ENCODE data around the gene PCNX3. TPM values are rescaled to one million over a fixed set of nuclear protein-coding genes. Genes with fewer than 3 reads are reported as not detected.

Gene PCNX3
- polyA plus RNA-seq, 2 donors: 15.0 to 16.1 TPM

- Histone ChIP-seq H3K4me1 (ENCODE audit: control insufficient read depth in 2 of 2, insufficient read depth in 2 of 2, low read length in 1 of 2) (peaks cover 0 to 3% of the 10 kb centered on the region in 2 donors), H3K4me3 (ENCODE audit: low read depth in 1 of 2, low read length in 2 of 2) (no peak overlapping the region), H3K27ac (ENCODE audit: low read depth in 2 of 2, low read length in 1 of 2) (no peak overlapping the region), H3K27me3 (ENCODE audit: control insufficient read depth in 1 of 2, insufficient read depth in 2 of 2, low read length in 2 of 2) (no peaks in the 10 kb centered on the region), H3K36me3 (ENCODE audit: control insufficient read depth in 2 of 2, insufficient read depth in 2 of 2, low read length in 1 of 2) (peaks cover 22 to 82% of the 10 kb centered on the region in 2 donors), H3K9me3 (ENCODE audit: control insufficient read depth in 2 of 2, insufficient read depth in 1 of 2, low read depth in 1 of 2, low read length in 1 of 2) (no peaks in the 10 kb centered on the region)
- 85 to 88% methylated on average over 30 of the region's 30 CpGs for WGBS, 2 donors
Observed at GRCh38 chr11:65624931-65625627, 9.5 kb downstream of the PCNX3 start.

- H3K4me3 ChIP-seq (ENCODE audit: low read depth in 1 of 2, low read length in 2 of 2): no peak overlapping the region
- WGBS, 2 donors: 67 to 71% methylated on average over 29 to 30 of the region's 30 CpGs
- H3K36me3 ChIP-seq (ENCODE audit: control insufficient read depth in 2 of 2, insufficient read depth in 2 of 2, low read length in 1 of 2): peaks cover 29 to 82% of the 10 kb centered on the region in 2 donors
- H3K9me3 ChIP-seq (ENCODE audit: control insufficient read depth in 2 of 2, insufficient read depth in 1 of 2, low read depth in 1 of 2, low read length in 1 of 2): no peaks in the 10 kb centered on the region
- H3K27me3 ChIP-seq (ENCODE audit: control insufficient read depth in 1 of 2, insufficient read depth in 2 of 2, low read length in 2 of 2): no peaks in the 10 kb centered on the region
- no peak overlapping the region for H3K27ac ChIP-seq (ENCODE audit: low read depth in 2 of 2, low read length in 1 of 2)
- peaks cover 0 to 3% of the 10 kb centered on the region in 2 donors for H3K4me1 ChIP-seq (ENCODE audit: control insufficient read depth in 2 of 2, insufficient read depth in 2 of 2, low read length in 1 of 2)
Observed at GRCh38 chr11:65625628-65626342, 10.2 kb downstream of the PCNX3 start.

GRCh38 chr11:65627202-65627601 lies 11.6 kb downstream of the PCNX3 start:
- 92 to 96% methylated on average over 13 of the region's 13 CpGs for WGBS, 2 donors
- Histone ChIP-seq H3K36me3 (ENCODE audit: control insufficient read depth in 2 of 2, insufficient read depth in 2 of 2, low read length in 1 of 2) (peaks cover 23 to 77% of the 10 kb centered on the region in 2 donors), H3K4me3 (ENCODE audit: low read depth in 1 of 2, low read length in 2 of 2) (no peak overlapping the region), H3K9me3 (ENCODE audit: control insufficient read depth in 2 of 2, insufficient read depth in 1 of 2, low read depth in 1 of 2, low read length in 1 of 2) (no peaks in the 10 kb centered on the region), H3K27ac (ENCODE audit: low read depth in 2 of 2, low read length in 1 of 2) (no peak overlapping the region), H3K4me1 (ENCODE audit: control insufficient read depth in 2 of 2, insufficient read depth in 2 of 2, low read length in 1 of 2) (peaks cover 0 to 3% of the 10 kb centered on the region in 2 donors), H3K27me3 (ENCODE audit: control insufficient read depth in 1 of 2, insufficient read depth in 2 of 2, low read length in 2 of 2) (no peaks in the 10 kb centered on the region)

- Histone ChIP-seq H3K9me3 (ENCODE audit: control insufficient read depth in 2 of 2, insufficient read depth in 1 of 2, low read depth in 1 of 2, low read length in 1 of 2) (no peaks in the 10 kb centered on the region), H3K27me3 (ENCODE audit: control insufficient read depth in 1 of 2, insufficient read depth in 2 of 2, low read length in 2 of 2) (no peaks in the 10 kb centered on the region), H3K27ac (ENCODE audit: low read depth in 2 of 2, low read length in 1 of 2) (no peak overlapping the region), H3K36me3 (ENCODE audit: control insufficient read depth in 2 of 2, insufficient read depth in 2 of 2, low read length in 1 of 2) (peaks cover 22 to 72% of the 10 kb centered on the region in 2 donors), H3K4me3 (ENCODE audit: low read depth in 1 of 2, low read length in 2 of 2) (no peak overlapping the region), H3K4me1 (ENCODE audit: control insufficient read depth in 2 of 2, insufficient read depth in 2 of 2, low read length in 1 of 2) (peaks cover 0 to 3% of the 10 kb centered on the region in 2 donors)
- 91 to 96% methylated on average over 14 of the region's 14 CpGs for WGBS, 2 donors
Observed at GRCh38 chr11:65629579-65629978, 14.0 kb downstream of the PCNX3 start.

GRCh38 chr11:65630215-65630614 lies 14.6 kb downstream of the PCNX3 start:
- Histone ChIP-seq H3K27ac (ENCODE audit: low read depth in 2 of 2, low read length in 1 of 2) (no peak overlapping the region), H3K4me3 (ENCODE audit: low read depth in 1 of 2, low read length in 2 of 2) (no peak overlapping the region), H3K36me3 (ENCODE audit: control insufficient read depth in 2 of 2, insufficient read depth in 2 of 2, low read length in 1 of 2) (peaks cover 22 to 72% of the 10 kb centered on the region in 2 donors), H3K27me3 (ENCODE audit: control insufficient read depth in 1 of 2, insufficient read depth in 2 of 2, low read length in 2 of 2) (no peaks in the 10 kb centered on the region), H3K4me1 (ENCODE audit: control insufficient read depth in 2 of 2, insufficient read depth in 2 of 2, low read length in 1 of 2) (peaks cover 0 to 4% of the 10 kb centered on the region in 2 donors), H3K9me3 (ENCODE audit: control insufficient read depth in 2 of 2, insufficient read depth in 1 of 2, low read depth in 1 of 2, low read length in 1 of 2) (no peaks in the 10 kb centered on the region)
- WGBS, 2 donors: 84 to 91% methylated on average over 11 of the region's 11 CpGs

GRCh38 chr11:65633390-65634108 lies 18.0 kb downstream of the PCNX3 start:
- H3K4me1 ChIP-seq (ENCODE audit: control insufficient read depth in 2 of 2, insufficient read depth in 2 of 2, low read length in 1 of 2): peaks cover 5 to 6% of the 10 kb centered on the region in 2 donors
- H3K4me3 ChIP-seq (ENCODE audit: low read depth in 1 of 2, low read length in 2 of 2): no peak overlapping the region
- H3K36me3 ChIP-seq (ENCODE audit: control insufficient read depth in 2 of 2, insufficient read depth in 2 of 2, low read length in 1 of 2): peaks cover 21 to 65% of the 10 kb centered on the region in 2 donors
- no peaks in the 10 kb centered on the region for H3K9me3 ChIP-seq (ENCODE audit: control insufficient read depth in 2 of 2, insufficient read depth in 1 of 2, low read depth in 1 of 2, low read length in 1 of 2)
- H3K27ac ChIP-seq (ENCODE audit: low read depth in 2 of 2, low read length in 1 of 2): no peak overlapping the region
- 80 to 83% methylated on average over 20 of the region's 20 CpGs for WGBS, 2 donors
- H3K27me3 ChIP-seq (ENCODE audit: control insufficient read depth in 1 of 2, insufficient read depth in 2 of 2, low read length in 2 of 2): no peaks in the 10 kb centered on the region

- Histone ChIP-seq H3K27ac (ENCODE audit: low read depth in 2 of 2, low read length in 1 of 2) (no peak overlapping the region), H3K36me3 (ENCODE audit: control insufficient read depth in 2 of 2, insufficient read depth in 2 of 2, low read length in 1 of 2) (peaks cover 17 to 61% of the 10 kb centered on the region in 2 donors), H3K27me3 (ENCODE audit: control insufficient read depth in 1 of 2, insufficient read depth in 2 of 2, low read length in 2 of 2) (no peaks in the 10 kb centered on the region), H3K9me3 (ENCODE audit: control insufficient read depth in 2 of 2, insufficient read depth in 1 of 2, low read depth in 1 of 2, low read length in 1 of 2) (no peaks in the 10 kb centered on the region), H3K4me1 (ENCODE audit: control insufficient read depth in 2 of 2, insufficient read depth in 2 of 2, low read length in 1 of 2) (peaks cover 5 to 6% of the 10 kb centered on the region in 2 donors), H3K4me3 (ENCODE audit: low read depth in 1 of 2, low read length in 2 of 2) (no peak overlapping the region)
- WGBS, 2 donors: 88 to 92% methylated on average over 14 of the region's 14 CpGs
Observed at GRCh38 chr11:65634109-65634436, 18.5 kb downstream of the PCNX3 start.

GRCh38 chr11:65634440-65634839 lies 18.9 kb downstream of the PCNX3 start:
- H3K27me3 ChIP-seq (ENCODE audit: control insufficient read depth in 1 of 2, insufficient read depth in 2 of 2, low read length in 2 of 2): no peaks in the 10 kb centered on the region
- WGBS, 2 donors: 91 to 94% methylated on average over 11 of the region's 11 CpGs
- H3K9me3 ChIP-seq (ENCODE audit: control insufficient read depth in 2 of 2, insufficient read depth in 1 of 2, low read depth in 1 of 2, low read length in 1 of 2): no peaks in the 10 kb centered on the region
- H3K4me3 ChIP-seq (ENCODE audit: low read depth in 1 of 2, low read length in 2 of 2): no peak overlapping the region
- H3K27ac ChIP-seq (ENCODE audit: low read depth in 2 of 2, low read length in 1 of 2): no peak overlapping the region
- H3K36me3 ChIP-seq (ENCODE audit: control insufficient read depth in 2 of 2, insufficient read depth in 2 of 2, low read length in 1 of 2): peaks cover 17 to 57% of the 10 kb centered on the region in 2 donors
- peaks cover 5 to 6% of the 10 kb centered on the region in 2 donors for H3K4me1 ChIP-seq (ENCODE audit: control insufficient read depth in 2 of 2, insufficient read depth in 2 of 2, low read length in 1 of 2)

- Histone ChIP-seq H3K4me3 (ENCODE audit: low read depth in 1 of 2, low read length in 2 of 2) (no peak overlapping the region), H3K9me3 (ENCODE audit: control insufficient read depth in 2 of 2, insufficient read depth in 1 of 2, low read depth in 1 of 2, low read length in 1 of 2) (no peaks in the 10 kb centered on the region), H3K27ac (ENCODE audit: low read depth in 2 of 2, low read length in 1 of 2) (no peak overlapping the region), H3K27me3 (ENCODE audit: control insufficient read depth in 1 of 2, insufficient read depth in 2 of 2, low read length in 2 of 2) (no peaks in the 10 kb centered on the region), H3K4me1 (ENCODE audit: control insufficient read depth in 2 of 2, insufficient read depth in 2 of 2, low read length in 1 of 2) (peaks cover 8 to 9% of the 10 kb centered on the region in 2 donors), H3K36me3 (ENCODE audit: control insufficient read depth in 2 of 2, insufficient read depth in 2 of 2, low read length in 1 of 2) (peaks cover 13 to 51% of the 10 kb centered on the region in 2 donors)
- WGBS, 2 donors: 88 to 91% methylated on average over 46 of the region's 46 CpGs
Observed at GRCh38 chr11:65634905-65635731, 19.5 kb downstream of the PCNX3 start.
